Measurements from ENCODE around the gene OR6B1.

GRCh38 chr7:143973870-143974416 is 26.2 kb upstream of the OR6B1 start:
- TF ChIP-seq CTCF (IDR thresholded peaks at IDR 0.05) (no peak), POLR2A (IDR thresholded peaks at IDR 0.05) (no peak)

Data from uterus (tissue), 2 donors.